DND-41 (cell line): Measurements from ENCODE around the gene ATXN1.

Source experiments
- ATAC-seq: fragments of 200-7000 bp; cut with Tn5 transposase; 3 replicates; pipeline ENCODE4 v1.9.1; 2021; ENCODE audit warnings: low read depth; ENCODE audit not compliant: insufficient read depth
- DNase-seq: peaks from one replicate; pipeline ENCODE4 v3.0.0-alpha.2; 2020
- H2AFZ ChIP-seq: 2 replicates; pipeline ENCODE4 v1.6.0; 2012; ENCODE audit warnings: low read depth, low read length
- H3K27ac ChIP-seq: 2 replicates; pipeline ENCODE4 v1.5.1; 2012; ENCODE audit warnings: low read length, inconsistent platforms
- H3K27me3 ChIP-seq: fragments of 200-600 bp; sonication (generic); 2 replicates; pipeline ENCODE4 v1.6.0; 2012; ENCODE audit warnings: low read length, mild to moderate bottlenecking, inconsistent platforms; ENCODE audit not compliant: insufficient read depth, poor library complexity
- H3K36me3 ChIP-seq: 2 replicates; pipeline ENCODE4 v1.5.1; 2012; ENCODE audit warnings: low read length, inconsistent platforms; ENCODE audit not compliant: insufficient read depth
- H3K4me1 ChIP-seq: 2 replicates; pipeline ENCODE4 v1.5.1; 2012; ENCODE audit warnings: mild to moderate bottlenecking, low read length; ENCODE audit not compliant: insufficient read depth
- H3K4me2 ChIP-seq: 2 replicates; pipeline ENCODE4 v1.6.0; 2012; ENCODE audit warnings: mild to moderate bottlenecking, moderate library complexity, low read length, inconsistent platforms; ENCODE audit not compliant: insufficient read depth
- H3K4me3 ChIP-seq, 2 experiments: fragments of 200-600 bp in 1 of 2; shearing (Covaris generic) in 1 of 2; 2 replicates each; pipeline ENCODE4 v1.5.1; 2012 to 2016; ENCODE audit warnings: inconsistent platforms in 2 of 2, low read length in 2 of 2, mild to moderate bottlenecking in 2 of 2, low read depth in 1 of 2, moderate library complexity in 1 of 2
- H3K79me2 ChIP-seq: 2 replicates; pipeline ENCODE4 v1.6.0; 2012; ENCODE audit warnings: low read length, inconsistent platforms; ENCODE audit not compliant: insufficient read depth
- H3K9ac ChIP-seq: 2 replicates; pipeline ENCODE4 v1.6.0; 2012; ENCODE audit warnings: low read depth, mild to moderate bottlenecking, inconsistent platforms, low read length, moderate library complexity
- H3K9me3 ChIP-seq: 2 replicates; pipeline ENCODE4 v1.5.1; 2012; ENCODE audit warnings: low read length, moderate library complexity, mild to moderate bottlenecking, inconsistent platforms; ENCODE audit not compliant: insufficient read depth, severe bottlenecking
- H4K20me1 ChIP-seq: 2 replicates; pipeline ENCODE4 v1.6.0; 2012; ENCODE audit warnings: low read length; ENCODE audit not compliant: insufficient read depth
- CTCF ChIP-seq: IDR thresholded peaks from 2 replicates; pipeline ENCODE4 v1.5.1; 2012; ENCODE audit warnings: borderline replicate concordance, low read length, moderate library complexity, mild to moderate bottlenecking; ENCODE audit not compliant: poor library complexity, severe bottlenecking; ENCODE audit errors: extremely low read depth
- EZH2 ChIP-seq: IDR thresholded peaks from 3 replicates; pipeline ENCODE4 v1.6.1; 2012; ENCODE audit warnings: borderline replicate concordance, low read depth, mild to moderate bottlenecking, moderate library complexity, low read length, inconsistent platforms; ENCODE audit not compliant: severe bottlenecking

ATXN1 gene

DNA sequence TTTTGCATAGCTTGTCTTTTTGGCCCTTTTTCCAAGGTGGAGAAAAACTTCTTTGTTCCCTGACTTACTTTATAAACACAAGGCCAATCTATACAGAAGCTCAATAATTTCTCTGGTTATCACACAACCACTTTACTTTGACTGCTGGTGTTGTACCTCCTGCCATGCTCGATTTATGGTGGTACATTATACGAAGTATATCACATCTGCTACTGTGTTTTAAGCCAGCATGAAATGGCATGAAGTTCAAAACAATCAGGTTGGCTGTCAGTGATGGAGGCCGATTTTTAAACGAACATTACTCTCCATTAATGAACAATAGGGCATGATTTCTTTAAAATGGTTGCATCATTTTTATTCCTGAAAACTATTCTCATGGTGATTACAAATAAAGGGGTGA is 21.0 kb upstream of the ATXN1 start:
- Histone ChIP-seq H4K20me1 (no peaks in the 10 kb centered on the region), H3K4me2 (no peak overlapping the region), H3K27me3 (no peaks in the 10 kb centered on the region), H3K4me1 (no peaks in the 10 kb centered on the region), H3K9me3 (no peaks in the 10 kb centered on the region), H3K4me3 (no peak overlapping the region), H2AFZ (no peak overlapping the region), H3K36me3 (no peaks in the 10 kb centered on the region), H3K79me2 (no peaks in the 10 kb centered on the region), H3K9ac (no peak overlapping the region), H3K27ac (no peak overlapping the region)
- TF ChIP-seq EZH2 (no peak), CTCF (no peak)
- ATAC-seq (no peak), DNase-seq (no peak)

DNA sequence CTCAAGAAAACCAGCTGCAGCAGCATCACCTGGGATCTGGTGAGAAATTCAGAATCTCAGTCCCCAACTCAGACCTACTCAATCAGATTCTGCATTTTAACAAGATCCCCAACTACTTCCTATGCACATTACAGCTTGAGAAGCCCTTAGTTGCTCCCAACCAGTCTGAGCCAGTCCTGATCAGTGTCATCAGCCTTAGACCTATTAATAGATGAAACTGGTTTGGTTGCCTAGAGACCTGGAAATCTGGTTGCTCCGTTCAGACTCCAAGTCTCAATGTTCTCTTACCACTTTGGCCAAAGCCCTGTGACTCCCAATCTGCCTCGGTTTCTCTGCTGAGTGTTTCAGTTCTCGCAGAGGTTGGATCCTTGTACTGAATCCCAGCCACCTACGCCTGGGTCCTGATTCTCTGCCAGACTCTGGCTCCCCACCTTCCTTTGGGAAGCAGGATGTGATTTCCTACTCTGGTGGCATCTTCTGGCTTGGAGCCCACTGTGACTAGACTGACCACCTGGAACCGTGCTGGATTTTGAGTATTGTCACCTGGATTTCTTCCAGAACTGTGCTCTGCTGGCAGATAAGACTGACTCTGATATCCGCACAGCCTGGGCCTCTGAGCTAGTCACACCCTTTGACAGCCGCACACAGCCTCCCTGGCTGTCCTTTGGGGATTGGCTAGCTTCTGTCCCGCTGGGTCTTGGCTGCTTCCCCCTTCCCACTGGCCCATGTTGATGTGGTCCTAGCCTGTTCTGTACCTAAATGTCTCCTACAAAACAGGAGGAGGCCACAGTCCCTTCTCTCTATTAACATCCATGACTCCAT is 20.3 kb upstream of the ATXN1 start:
- Histone ChIP-seq H3K27me3 (no peaks in the 10 kb centered on the region), H3K4me3 (no peak overlapping the region), H3K79me2 (no peaks in the 10 kb centered on the region), H3K9me3 (no peaks in the 10 kb centered on the region), H2AFZ (no peak overlapping the region), H4K20me1 (no peaks in the 10 kb centered on the region), H3K9ac (no peak overlapping the region), H3K4me2 (no peak overlapping the region), H3K4me1 (no peaks in the 10 kb centered on the region), H3K36me3 (no peaks in the 10 kb centered on the region), H3K27ac (no peak overlapping the region)
- TF ChIP-seq CTCF = no peak
- TF ChIP-seq EZH2 = no peak
- no peak for ATAC-seq
- DNase-seq = no peak

- Histone ChIP-seq H3K27me3 (no peaks in the 10 kb centered on the region), H3K9ac (no peak overlapping the region), H3K4me3 (no peak overlapping the region), H3K36me3 (no peaks in the 10 kb centered on the region), H4K20me1 (no peaks in the 10 kb centered on the region), H3K27ac (no peak overlapping the region), H3K4me2 (no peak overlapping the region), H2AFZ (no peak overlapping the region), H3K4me1 (no peaks in the 10 kb centered on the region), H3K9me3 (no peaks in the 10 kb centered on the region), H3K79me2 (no peaks in the 10 kb centered on the region)
- TF ChIP-seq CTCF (no peak), EZH2 (no peak)
- DNase-seq (no peak), ATAC-seq (no peak)
Observed at GRCh38 chr6:16778521-16778920, 17.3 kb upstream of the ATXN1 start.
